ENCODE results near the gene GAB2. TPM values are rescaled to one million over a fixed set of nuclear protein-coding genes. Genes with fewer than 3 reads are reported as not detected.
A peak's percentile ranks its signal among the peaks of the same experiment; 100 is the strongest.

The GAB2 gene
- polyA plus RNA-seq, 3 donors: 2.8 to 39.4 (median 4.4) TPM

DNA sequence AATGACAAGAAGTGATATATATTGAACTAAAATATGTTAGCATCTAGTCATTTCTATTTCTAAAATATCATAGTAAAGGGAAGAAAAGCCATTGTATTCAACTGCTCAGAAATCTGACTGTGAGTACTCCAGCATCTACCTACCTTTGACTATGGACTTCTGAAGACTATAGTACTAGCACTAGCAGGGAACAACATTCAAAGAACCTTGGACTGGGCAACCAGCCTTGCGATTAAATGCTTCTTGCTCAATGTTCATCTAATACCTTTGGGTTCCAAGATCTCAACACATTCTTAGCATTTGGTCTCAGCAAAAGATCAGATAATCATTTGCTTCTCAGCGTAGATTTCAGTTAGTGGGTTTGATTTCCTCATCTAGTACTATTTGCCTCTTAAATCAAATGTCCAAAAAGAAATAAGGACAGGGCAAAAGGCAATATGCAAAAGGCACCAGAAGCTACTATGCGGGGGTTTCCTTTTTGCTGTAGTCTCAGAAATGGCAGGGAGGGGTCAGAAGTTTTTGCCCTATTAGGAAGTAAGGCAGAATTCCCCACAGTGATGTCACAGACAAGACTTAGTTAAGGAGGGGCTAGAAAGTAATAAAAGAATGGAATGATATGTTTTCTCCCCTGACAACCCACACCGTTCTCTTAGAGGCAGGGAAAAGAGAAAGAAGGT lies 80.6 kb downstream of the GAB2 start:
- intact Hi-C loops (cut with micrococcal nuclease): no loop called here
- H3K4me1 Mint-ChIP-seq: peaks cover 75% of the 10 kb centered on the region

DNA sequence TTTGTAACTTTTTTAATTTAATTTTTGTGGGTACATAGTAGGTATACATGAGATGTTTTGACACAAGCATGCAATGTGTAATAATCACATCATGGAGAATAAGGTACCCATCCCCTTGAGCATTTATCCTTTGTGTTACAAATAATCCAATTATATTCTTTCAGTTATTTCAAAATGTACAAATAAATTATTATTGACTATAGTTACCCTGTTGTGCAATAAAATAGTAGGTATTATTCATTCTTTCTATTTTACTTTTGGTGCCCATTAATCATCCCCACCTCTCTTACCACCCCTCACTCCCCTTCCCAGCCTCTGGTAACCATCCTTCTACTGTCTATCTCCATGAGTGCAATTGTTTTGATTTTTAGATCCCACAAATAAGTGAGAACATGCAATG lies 83.5 kb downstream of the GAB2 start:
- Mint-ChIP-seq H3K4me1 (peaks cover 61% of the 10 kb centered on the region), H3K9me3 (peaks cover 0 to 6% (median 0%) of the 10 kb centered on the region in 7 donors), H3K36me3 (peaks cover 5 to 19% of the 10 kb centered on the region in 2 donors), H3K4me3 (no peak overlapping the region), H3K27me3 (ENCODE audit: low read depth in 3 of 3) (no peaks in the 10 kb centered on the region), H3K27ac (peak overlapping the region in 1 of 7 donors; percentile 65)
- Histone ChIP-seq H3K4me2 (replicated peaks; ENCODE audit: extremely low read depth, low read length, poor library complexity, severe bottlenecking) (no peak overlapping the region), H3K4me1 (ENCODE audit: control insufficient read depth in 1 of 2, insufficient read depth in 2 of 2, low read length in 2 of 2) (peaks cover 41 to 43% of the 10 kb centered on the region in 2 donors), H3K27me3 (ENCODE audit: control insufficient read depth in 2 of 2, insufficient read depth in 2 of 2, low read length in 2 of 2) (no peaks in the 10 kb centered on the region), H3K79me2 (ENCODE audit: insufficient read depth, low read length) (peaks cover 100% of the 10 kb centered on the region), H3K9me3 (replicated peaks in 1 of 2; ENCODE audit: control insufficient read depth in 1 of 2, insufficient read depth in 1 of 2, low read length in 2 of 2) (no peaks in the 10 kb centered on the region), H4K20me1 (ENCODE audit: insufficient read depth, low read length) (peaks cover 94% of the 10 kb centered on the region), H3K36me3 (replicated peaks in 1 of 2; ENCODE audit: control insufficient read depth in 1 of 2, insufficient read depth in 2 of 2, low read length in 2 of 2) (no peaks in the 10 kb centered on the region), H3K4me3 (replicated peaks in 1 of 3; ENCODE audit: low read depth in 2 of 3, low read length in 3 of 3) (no peak overlapping the region), H2AFZ (ENCODE audit: insufficient read depth, low read depth, low read length, poor library complexity, severe bottlenecking) (no peak overlapping the region), H3K27ac (ENCODE audit: low read depth in 1 of 2, low read length in 2 of 2) (no peak overlapping the region), H3K9ac (ENCODE audit: insufficient read depth, low read length, poor library complexity, severe bottlenecking) (no peak overlapping the region)
- TF ChIP-seq, protein P1, sequence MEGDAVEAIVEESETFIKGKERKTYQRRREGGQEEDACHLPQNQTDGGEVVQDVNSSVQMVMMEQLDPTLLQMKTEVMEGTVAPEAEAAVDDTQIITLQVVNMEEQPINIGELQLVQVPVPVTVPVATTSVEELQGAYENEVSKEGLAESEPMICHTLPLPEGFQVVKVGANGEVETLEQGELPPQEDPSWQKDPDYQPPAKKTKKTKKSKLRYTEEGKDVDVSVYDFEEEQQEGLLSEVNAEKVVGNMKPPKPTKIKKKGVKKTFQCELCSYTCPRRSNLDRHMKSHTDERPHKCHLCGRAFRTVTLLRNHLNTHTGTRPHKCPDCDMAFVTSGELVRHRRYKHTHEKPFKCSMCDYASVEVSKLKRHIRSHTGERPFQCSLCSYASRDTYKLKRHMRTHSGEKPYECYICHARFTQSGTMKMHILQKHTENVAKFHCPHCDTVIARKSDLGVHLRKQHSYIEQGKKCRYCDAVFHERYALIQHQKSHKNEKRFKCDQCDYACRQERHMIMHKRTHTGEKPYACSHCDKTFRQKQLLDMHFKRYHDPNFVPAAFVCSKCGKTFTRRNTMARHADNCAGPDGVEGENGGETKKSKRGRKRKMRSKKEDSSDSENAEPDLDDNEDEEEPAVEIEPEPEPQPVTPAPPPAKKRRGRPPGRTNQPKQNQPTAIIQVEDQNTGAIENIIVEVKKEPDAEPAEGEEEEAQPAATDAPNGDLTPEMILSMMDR (IDR thresholded peaks at IDR 0.05): no peak
- no peak for DNase-seq
- intact Hi-C loops (cut with micrococcal nuclease): no loop called here

More for the DNA sequence above, 80.6 kb downstream of the GAB2 start:
- peaks cover 94% of the 10 kb centered on the region for H4K20me1 ChIP-seq (ENCODE audit: insufficient read depth, low read length)
- no peaks in the 10 kb centered on the region for H3K27me3 ChIP-seq (ENCODE audit: control insufficient read depth in 2 of 2, insufficient read depth in 2 of 2, low read length in 2 of 2)
- no peak overlapping the region for H3K4me2 ChIP-seq (replicated peaks; ENCODE audit: extremely low read depth, low read length, poor library complexity, severe bottlenecking)
- H3K79me2 ChIP-seq (ENCODE audit: insufficient read depth, low read length): peaks cover 100% of the 10 kb centered on the region
- Mint-ChIP-seq H3K4me3 (no peak overlapping the region), H3K9me3 (peaks cover 0 to 4% (median 2%) of the 10 kb centered on the region in 7 donors), H3K36me3 (peaks cover 10 to 25% of the 10 kb centered on the region in 2 donors), H3K27me3 (ENCODE audit: low read depth in 3 of 3) (no peaks in the 10 kb centered on the region), H3K27ac (peak overlapping the region in 5 of 7 donors; percentile 59 to 78 (median 61))
- H3K9me3 ChIP-seq (replicated peaks in 1 of 2; ENCODE audit: control insufficient read depth in 1 of 2, insufficient read depth in 1 of 2, low read length in 2 of 2): no peaks in the 10 kb centered on the region
- TF ChIP-seq, protein P1 (IDR thresholded peaks at IDR 0.05): no peak
- no peak overlapping the region for H3K4me3 ChIP-seq (replicated peaks in 1 of 3; ENCODE audit: low read depth in 2 of 3, low read length in 3 of 3)
- no peak overlapping the region for H2AFZ ChIP-seq (ENCODE audit: insufficient read depth, low read depth, low read length, poor library complexity, severe bottlenecking)
- peak overlapping the region in 1 of 2 donors; percentile 61 for H3K27ac ChIP-seq (ENCODE audit: low read depth in 1 of 2, low read length in 2 of 2)
- H3K9ac ChIP-seq (ENCODE audit: insufficient read depth, low read length, poor library complexity, severe bottlenecking): no peak overlapping the region
- peak in 1 of 3 donors; percentile 66 for DNase-seq
- H3K36me3 ChIP-seq (replicated peaks in 1 of 2; ENCODE audit: control insufficient read depth in 1 of 2, insufficient read depth in 2 of 2, low read length in 2 of 2): no peaks in the 10 kb centered on the region
- H3K4me1 ChIP-seq (ENCODE audit: control insufficient read depth in 1 of 2, insufficient read depth in 2 of 2, low read length in 2 of 2): peaks cover 41 to 53% of the 10 kb centered on the region in 2 donors
- WGBS (ENCODE audit: insufficient coverage): 80% methylated on average over 1 of the region's 4 CpGs

Data from CD14-positive monocyte (primary cell).